NK-92 (cell line): ENCODE data around the gene CAVIN2.

Source experiments
- DNase-seq: peaks from one replicate; lab custom pipeline; 2025; ENCODE audit not compliant: unreplicated experiment; lab: John Stamatoyannopoulos, UW

CAVIN2 gene

GRCh38 chr2:191846515-191847476 lies at the start of gene CAVIN2:
Gene CAVIN2 (minus strand): TSS chr2:191847088. CDS start chr2:191846925, 163 bp downstream.
- no peak for DNase-seq

GRCh38 chr2:191895743-191896142 lies 48.9 kb upstream of the CAVIN2 start:
- no peak for DNase-seq

GRCh38 chr2:191895195-191895594 lies 48.3 kb upstream of the CAVIN2 start:
- DNase-seq = no peak

- no peak for DNase-seq
Measured at GRCh38 chr2:191894681-191895147, 47.8 kb upstream of the CAVIN2 start.

- DNase-seq = no peak
Measured at GRCh38 chr2:191892391-191892790, 45.5 kb upstream of the CAVIN2 start.

- DNase-seq = no peak
Measured at GRCh38 chr2:191891656-191892055, 44.8 kb upstream of the CAVIN2 start.

GRCh38 chr2:191889931-191890330 lies 43.0 kb upstream of the CAVIN2 start:
- no peak for DNase-seq

- no peak for DNase-seq
Measured at GRCh38 chr2:191888400-191889166, 41.7 kb upstream of the CAVIN2 start.

GRCh38 chr2:191885650-191886049 lies 38.8 kb upstream of the CAVIN2 start:
- no peak for DNase-seq

GRCh38 chr2:191885098-191885497 lies 38.2 kb upstream of the CAVIN2 start:
- DNase-seq = no peak

- DNase-seq = no peak
Measured at GRCh38 chr2:191881982-191882816, 35.3 kb upstream of the CAVIN2 start.

- DNase-seq = no peak
Measured at GRCh38 chr2:191878548-191879279, 31.8 kb upstream of the CAVIN2 start.

- DNase-seq = no peak
Measured at GRCh38 chr2:191877875-191878274, 31.0 kb upstream of the CAVIN2 start.

- no peak for DNase-seq
Measured at GRCh38 chr2:191875859-191876258, 29.0 kb upstream of the CAVIN2 start.

- DNase-seq = no peak
Measured at GRCh38 chr2:191870744-191871143, 23.9 kb upstream of the CAVIN2 start.

GRCh38 chr2:191869781-191870180 lies 22.9 kb upstream of the CAVIN2 start:
- DNase-seq = no peak

- DNase-seq = no peak
Measured at GRCh38 chr2:191869178-191869577, 22.3 kb upstream of the CAVIN2 start.

- DNase-seq = no peak
Measured at GRCh38 chr2:191867507-191867847, 20.6 kb upstream of the CAVIN2 start.

GRCh38 chr2:191866675-191867506 lies 20.0 kb upstream of the CAVIN2 start:
- DNase-seq = no peak
